ENCODE results near the gene SHKBP1.

GRCh38 chr19:40571005-40571318, 5.7 kb upstream of the SHKBP1 start:
- TF ChIP-seq CTCF (IDR thresholded peaks at IDR 0.05) = no peak
- no peak for TF ChIP-seq POLR2A (IDR thresholded peaks at IDR 0.05)
